Measurements from ENCODE around the gene FBXO28. TPM values are rescaled to one million over a fixed set of nuclear protein-coding genes. Genes with fewer than 3 reads are reported as not detected.

Gene FBXO28
- total RNA-seq, 1 donor from 2014 or later: 40.6 TPM

GRCh38 chr1:224196813-224197600, 83.1 kb downstream of the FBXO28 start:
- Mint-ChIP-seq H3K27ac (ENCODE audit: unreplicated experiment) (no peak overlapping the region), H3K4me3 (ENCODE audit: unreplicated experiment) (no peak overlapping the region), H3K36me3 (ENCODE audit: low read depth, unreplicated experiment) (peaks cover 22% of the 10 kb centered on the region), H3K9me3 (ENCODE audit: unreplicated experiment) (no peaks in the 10 kb centered on the region), H3K4me1 (ENCODE audit: unreplicated experiment) (no peaks in the 10 kb centered on the region), H3K27me3 (ENCODE audit: unreplicated experiment) (peaks cover 5% of the 10 kb centered on the region)
- DNase-seq (ENCODE audit: low spot score): no peak
- no peak for TF ChIP-seq CTCF (IDR thresholded peaks at IDR 0.05; ENCODE audit: unreplicated experiment)

- H3K4me1 Mint-ChIP-seq (ENCODE audit: unreplicated experiment): no peaks in the 10 kb centered on the region
- no peak overlapping the region for H3K27ac Mint-ChIP-seq (ENCODE audit: unreplicated experiment)
- DNase-seq (ENCODE audit: low spot score): no peak
- H3K4me3 Mint-ChIP-seq (ENCODE audit: unreplicated experiment): no peak overlapping the region
- H3K9me3 Mint-ChIP-seq (ENCODE audit: unreplicated experiment): no peaks in the 10 kb centered on the region
- peaks cover 5% of the 10 kb centered on the region for H3K27me3 Mint-ChIP-seq (ENCODE audit: unreplicated experiment)
- no peak for TF ChIP-seq CTCF (IDR thresholded peaks at IDR 0.05; ENCODE audit: unreplicated experiment)
- H3K36me3 Mint-ChIP-seq (ENCODE audit: low read depth, unreplicated experiment): peaks cover 13% of the 10 kb centered on the region
Measured at GRCh38 chr1:224198572-224198971, 84.7 kb downstream of the FBXO28 start.

- Mint-ChIP-seq H3K9me3 (ENCODE audit: unreplicated experiment) (no peaks in the 10 kb centered on the region), H3K27me3 (ENCODE audit: unreplicated experiment) (no peaks in the 10 kb centered on the region), H3K27ac (ENCODE audit: unreplicated experiment) (no peak overlapping the region), H3K36me3 (ENCODE audit: low read depth, unreplicated experiment) (peaks cover 7% of the 10 kb centered on the region), H3K4me3 (ENCODE audit: unreplicated experiment) (no peak overlapping the region), H3K4me1 (ENCODE audit: unreplicated experiment) (peaks cover 2% of the 10 kb centered on the region)
- TF ChIP-seq CTCF (IDR thresholded peaks at IDR 0.05; ENCODE audit: unreplicated experiment): no peak
- DNase-seq (ENCODE audit: low spot score): no peak
Measured at GRCh38 chr1:224199679-224200078, 85.8 kb downstream of the FBXO28 start.

- DNase-seq (ENCODE audit: low spot score): no peak
- TF ChIP-seq CTCF (IDR thresholded peaks at IDR 0.05; ENCODE audit: unreplicated experiment): no peak
- H3K4me1 Mint-ChIP-seq (ENCODE audit: unreplicated experiment): peaks cover 2% of the 10 kb centered on the region
- peaks cover 2% of the 10 kb centered on the region for H3K27me3 Mint-ChIP-seq (ENCODE audit: unreplicated experiment)
- no peaks in the 10 kb centered on the region for H3K9me3 Mint-ChIP-seq (ENCODE audit: unreplicated experiment)
- H3K27ac Mint-ChIP-seq (ENCODE audit: unreplicated experiment): no peak overlapping the region
- no peak overlapping the region for H3K4me3 Mint-ChIP-seq (ENCODE audit: unreplicated experiment)
- H3K36me3 Mint-ChIP-seq (ENCODE audit: low read depth, unreplicated experiment): no peaks in the 10 kb centered on the region
Measured at GRCh38 chr1:224201383-224201782, 87.5 kb downstream of the FBXO28 start.

GRCh38 chr1:224201853-224202252, 87.9 kb downstream of the FBXO28 start:
- no peaks in the 10 kb centered on the region for H3K36me3 Mint-ChIP-seq (ENCODE audit: low read depth, unreplicated experiment)
- peaks cover 2% of the 10 kb centered on the region for H3K4me1 Mint-ChIP-seq (ENCODE audit: unreplicated experiment)
- no peak for DNase-seq (ENCODE audit: low spot score)
- H3K27me3 Mint-ChIP-seq (ENCODE audit: unreplicated experiment): peaks cover 2% of the 10 kb centered on the region
- no peak overlapping the region for H3K27ac Mint-ChIP-seq (ENCODE audit: unreplicated experiment)
- H3K9me3 Mint-ChIP-seq (ENCODE audit: unreplicated experiment): no peaks in the 10 kb centered on the region
- no peak for TF ChIP-seq CTCF (IDR thresholded peaks at IDR 0.05; ENCODE audit: unreplicated experiment)
- H3K4me3 Mint-ChIP-seq (ENCODE audit: unreplicated experiment): no peak overlapping the region
